ENCODE results near the gene ITSN2.

ITSN2 gene

GRCh38 chr2:24262421-24262970 is 97.8 kb downstream of the ITSN2 start:
- DNase-seq = no peak

- DNase-seq = no peak
These were observed 98.9 kb downstream of the ITSN2 start for GRCh38 chr2:24261441-24261840.

- DNase-seq = no peak
These were observed 101.0 kb downstream of the ITSN2 start for GRCh38 chr2:24259316-24259715.

GRCh38 chr2:24258718-24259117 is 101.6 kb downstream of the ITSN2 start:
- no peak for DNase-seq

- DNase-seq = no peak
These were observed 106.9 kb downstream of the ITSN2 start for GRCh38 chr2:24253303-24253919.

- no peak for DNase-seq
These were observed 112.7 kb downstream of the ITSN2 start for GRCh38 chr2:24247592-24247991.

GRCh38 chr2:24247164-24247563 is 113.2 kb downstream of the ITSN2 start:
- DNase-seq = no peak

- DNase-seq = no peak
These were observed 114.2 kb downstream of the ITSN2 start for GRCh38 chr2:24245986-24246776.

GRCh38 chr2:24241528-24241927 is 118.8 kb downstream of the ITSN2 start:
- DNase-seq = no peak

GRCh38 chr2:24239553-24239952 is 120.8 kb downstream of the ITSN2 start:
- no peak for DNase-seq

GRCh38 chr2:24238158-24238557 is 122.2 kb downstream of the ITSN2 start:
- DNase-seq = no peak

GRCh38 chr2:24237313-24237712 is 123.0 kb downstream of the ITSN2 start:
- DNase-seq = no peak

GRCh38 chr2:24233321-24233720 is 127.0 kb downstream of the ITSN2 start:
- DNase-seq = no peak

GRCh38 chr2:24231461-24231881 is 128.9 kb downstream of the ITSN2 start:
- no peak for DNase-seq

GRCh38 chr2:24228470-24228869 is 131.9 kb downstream of the ITSN2 start:
- DNase-seq = no peak

GRCh38 chr2:24225499-24226242 is 134.7 kb downstream of the ITSN2 start:
- DNase-seq = no peak

- DNase-seq = no peak
These were observed 137.4 kb downstream of the ITSN2 start for GRCh38 chr2:24222946-24223345.

- no peak for DNase-seq
These were observed 138.8 kb downstream of the ITSN2 start for GRCh38 chr2:24221343-24222050.

GRCh38 chr2:24220554-24221291 is 139.6 kb downstream of the ITSN2 start:
- no peak for DNase-seq

- DNase-seq = no peak
These were observed 145.5 kb downstream of the ITSN2 start for GRCh38 chr2:24214880-24215279.

- DNase-seq = no peak
These were observed 148.9 kb downstream of the ITSN2 start for GRCh38 chr2:24211408-24211807.

GRCh38 chr2:24210723-24211122 is 149.6 kb downstream of the ITSN2 start:
- no peak for DNase-seq
